ENCODE measurements around the gene GSTO2. TPM values are rescaled to one million over a fixed set of nuclear protein-coding genes. Genes with fewer than 3 reads are reported as not detected.

GSTO2 gene
- total and polyA plus RNA-seq, 2 of the 13 experiments (the other 11 are each of a cell fraction or from before 2014, with no cell fraction given), result 2.1 to 7.9 TPM

- TF ChIP-seq, protein P1, sequence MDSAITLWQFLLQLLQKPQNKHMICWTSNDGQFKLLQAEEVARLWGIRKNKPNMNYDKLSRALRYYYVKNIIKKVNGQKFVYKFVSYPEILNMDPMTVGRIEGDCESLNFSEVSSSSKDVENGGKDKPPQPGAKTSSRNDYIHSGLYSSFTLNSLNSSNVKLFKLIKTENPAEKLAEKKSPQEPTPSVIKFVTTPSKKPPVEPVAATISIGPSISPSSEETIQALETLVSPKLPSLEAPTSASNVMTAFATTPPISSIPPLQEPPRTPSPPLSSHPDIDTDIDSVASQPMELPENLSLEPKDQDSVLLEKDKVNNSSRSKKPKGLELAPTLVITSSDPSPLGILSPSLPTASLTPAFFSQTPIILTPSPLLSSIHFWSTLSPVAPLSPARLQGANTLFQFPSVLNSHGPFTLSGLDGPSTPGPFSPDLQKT (CRISPR knock-in tag; IDR thresholded peaks at IDR 0.05; ENCODE audit: borderline replicate concordance), result no peak
- TF ChIP-seq ZNF781 (CRISPR knock-in tag; IDR thresholded peaks at IDR 0.05; ENCODE audit: borderline replicate concordance, not compliant biosample characterization) (no peak), NFYC (CRISPR knock-in tag; IDR thresholded peaks at IDR 0.05) (no peak), ZNF780A (CRISPR knock-in tag; IDR thresholded peaks at IDR 0.05) (no peak), SAFB2 (CRISPR knock-in tag; IDR thresholded peaks at IDR 0.05; ENCODE audit: borderline replicate concordance, low read depth) (no peak), TOE1 (CRISPR knock-in tag; IDR thresholded peaks at IDR 0.05) (no peak), HHEX (CRISPR knock-in tag; IDR thresholded peaks at IDR 0.05) (no peak), CHCHD3 (CRISPR knock-in tag; IDR thresholded peaks at IDR 0.05) (no peak), ZMYM3 (CRISPR knock-in tag; IDR thresholded peaks at IDR 0.05) (peak; percentile 51; the same call in 1 of the 2 replicates), NFKBIZ (CRISPR knock-in tag; IDR thresholded peaks at IDR 0.05) (no peak; the same call in 1 of the 2 replicates), ZNF329 (CRISPR knock-in tag; IDR thresholded peaks at IDR 0.05; ENCODE audit: low read depth) (no peak), MIXL1 (CRISPR knock-in tag; IDR thresholded peaks at IDR 0.05) (peak; percentile 75), MAFG (CRISPR knock-in tag; IDR thresholded peaks at IDR 0.05) (no peak), POLR2AphosphoS2 (IDR thresholded peaks at IDR 0.05; ENCODE audit: low read depth, low read length) (no peak), DNMT3B (CRISPR knock-in tag; conservative IDR thresholded peaks at IDR 0.05) (no peak)
- TF ChIP-seq, protein P2, sequence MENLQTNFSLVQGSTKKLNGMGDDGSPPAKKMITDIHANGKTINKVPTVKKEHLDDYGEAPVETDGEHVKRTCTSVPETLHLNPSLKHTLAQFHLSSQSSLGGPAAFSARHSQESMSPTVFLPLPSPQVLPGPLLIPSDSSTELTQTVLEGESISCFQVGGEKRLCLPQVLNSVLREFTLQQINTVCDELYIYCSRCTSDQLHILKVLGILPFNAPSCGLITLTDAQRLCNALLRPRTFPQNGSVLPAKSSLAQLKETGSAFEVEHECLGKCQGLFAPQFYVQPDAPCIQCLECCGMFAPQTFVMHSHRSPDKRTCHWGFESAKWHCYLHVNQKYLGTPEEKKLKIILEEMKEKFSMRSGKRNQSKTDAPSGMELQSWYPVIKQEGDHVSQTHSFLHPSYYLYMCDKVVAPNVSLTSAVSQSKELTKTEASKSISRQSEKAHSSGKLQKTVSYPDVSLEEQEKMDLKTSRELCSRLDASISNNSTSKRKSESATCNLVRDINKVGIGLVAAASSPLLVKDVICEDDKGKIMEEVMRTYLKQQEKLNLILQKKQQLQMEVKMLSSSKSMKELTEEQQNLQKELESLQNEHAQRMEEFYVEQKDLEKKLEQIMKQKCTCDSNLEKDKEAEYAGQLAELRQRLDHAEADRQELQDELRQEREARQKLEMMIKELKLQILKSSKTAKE (CRISPR knock-in tag; IDR thresholded peaks at IDR 0.05; ENCODE audit: borderline replicate concordance), result peak; percentile 71; the same call in 1 of the 2 replicates
- TF ChIP-seq, protein P3, sequence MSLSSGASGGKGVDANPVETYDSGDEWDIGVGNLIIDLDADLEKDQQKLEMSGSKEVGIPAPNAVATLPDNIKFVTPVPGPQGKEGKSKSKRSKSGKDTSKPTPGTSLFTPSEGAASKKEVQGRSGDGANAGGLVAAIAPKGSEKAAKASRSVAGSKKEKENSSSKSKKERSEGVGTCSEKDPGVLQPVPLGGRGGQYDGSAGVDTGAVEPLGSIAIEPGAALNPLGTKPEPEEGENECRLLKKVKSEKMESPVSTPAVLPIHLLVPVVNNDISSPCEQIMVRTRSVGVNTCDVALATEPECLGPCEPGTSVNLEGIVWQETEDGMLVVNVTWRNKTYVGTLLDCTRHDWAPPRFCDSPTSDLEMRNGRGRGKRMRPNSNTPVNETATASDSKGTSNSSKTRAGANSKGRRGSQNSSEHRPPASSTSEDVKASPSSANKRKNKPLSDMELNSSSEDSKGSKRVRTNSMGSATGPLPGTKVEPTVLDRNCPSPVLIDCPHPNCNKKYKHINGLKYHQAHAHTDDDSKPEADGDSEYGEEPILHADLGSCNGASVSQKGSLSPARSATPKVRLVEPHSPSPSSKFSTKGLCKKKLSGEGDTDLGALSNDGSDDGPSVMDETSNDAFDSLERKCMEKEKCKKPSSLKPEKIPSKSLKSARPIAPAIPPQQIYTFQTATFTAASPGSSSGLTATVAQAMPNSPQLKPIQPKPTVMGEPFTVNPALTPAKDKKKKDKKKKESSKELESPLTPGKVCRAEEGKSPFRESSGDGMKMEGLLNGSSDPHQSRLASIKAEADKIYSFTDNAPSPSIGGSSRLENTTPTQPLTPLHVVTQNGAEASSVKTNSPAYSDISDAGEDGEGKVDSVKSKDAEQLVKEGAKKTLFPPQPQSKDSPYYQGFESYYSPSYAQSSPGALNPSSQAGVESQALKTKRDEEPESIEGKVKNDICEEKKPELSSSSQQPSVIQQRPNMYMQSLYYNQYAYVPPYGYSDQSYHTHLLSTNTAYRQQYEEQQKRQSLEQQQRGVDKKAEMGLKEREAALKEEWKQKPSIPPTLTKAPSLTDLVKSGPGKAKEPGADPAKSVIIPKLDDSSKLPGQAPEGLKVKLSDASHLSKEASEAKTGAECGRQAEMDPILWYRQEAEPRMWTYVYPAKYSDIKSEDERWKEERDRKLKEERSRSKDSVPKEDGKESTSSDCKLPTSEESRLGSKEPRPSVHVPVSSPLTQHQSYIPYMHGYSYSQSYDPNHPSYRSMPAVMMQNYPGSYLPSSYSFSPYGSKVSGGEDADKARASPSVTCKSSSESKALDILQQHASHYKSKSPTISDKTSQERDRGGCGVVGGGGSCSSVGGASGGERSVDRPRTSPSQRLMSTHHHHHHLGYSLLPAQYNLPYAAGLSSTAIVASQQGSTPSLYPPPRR (CRISPR knock-in tag; IDR thresholded peaks at IDR 0.05; ENCODE audit: borderline replicate concordance), result peak; percentile 92
- TF ChIP-seq, protein P4, sequence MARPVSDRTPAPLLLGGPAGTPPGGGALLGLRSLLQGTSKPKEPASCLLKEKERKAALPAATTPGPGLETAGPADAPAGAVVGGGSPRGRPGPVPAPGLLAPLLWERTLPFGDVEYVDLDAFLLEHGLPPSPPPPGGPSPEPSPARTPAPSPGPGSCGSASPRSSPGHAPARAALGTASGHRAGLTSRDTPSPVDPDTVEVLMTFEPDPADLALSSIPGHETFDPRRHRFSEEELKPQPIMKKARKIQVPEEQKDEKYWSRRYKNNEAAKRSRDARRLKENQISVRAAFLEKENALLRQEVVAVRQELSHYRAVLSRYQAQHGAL (CRISPR knock-in tag; IDR thresholded peaks at IDR 0.05; ENCODE audit: not compliant biosample characterization), result no peak
- TF ChIP-seq, protein P5, sequence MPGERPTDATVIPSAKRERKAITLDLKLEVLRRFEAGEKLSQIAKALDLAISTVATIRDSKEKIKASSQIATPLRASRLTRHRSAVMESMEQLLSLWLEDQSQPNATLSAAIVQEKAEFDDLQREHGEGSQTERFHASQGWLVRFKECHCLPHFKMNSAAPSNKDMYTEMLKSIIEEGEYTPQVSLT (CRISPR knock-in tag; IDR thresholded peaks at IDR 0.05; ENCODE audit: borderline replicate concordance, low read depth), result no peak
Observed at GRCh38 chr10:104253106-104253505, 15.9 kb upstream of the GSTO2 start (continued).

Data from HepG2 (cell line).